SJCRH30 (cell line): ENCODE results near the gene ZNF557. TPM values are rescaled to one million over a fixed set of nuclear protein-coding genes. Genes with fewer than 3 reads are reported as not detected.
A peak's percentile ranks its signal among the peaks of the same experiment; 100 is the strongest.
"Not testable (repeated sequence)": the region's sequence is repeated elsewhere in the genome, so short reads cannot be mapped to it uniquely, and the experiment has no call there.

Source experiments
- DNase-seq, 2 experiments: peaks; one replicate each; pipeline ENCODE4 v3.0.0-alpha.2; 2015 to 2020
- H3K27ac ChIP-seq: fragments of 250-450 bp; sonication (Bioruptor Pico); 2 replicates; pipeline ENCODE4 v1.5.1; 2020; ENCODE audit warnings: mild to moderate bottlenecking, moderate library complexity
- H3K27me3 ChIP-seq: fragments of 250-450 bp; sonication (Bioruptor Pico); 2 replicates; pipeline ENCODE4 v1.5.1; 2020; ENCODE audit warnings: mild to moderate bottlenecking, moderate library complexity
- H3K36me3 ChIP-seq: fragments of 250-450 bp; sonication (Bioruptor Pico); 2 replicates; pipeline ENCODE4 v1.5.1; 2020; ENCODE audit warnings: mild to moderate bottlenecking, moderate library complexity
- H3K4me1 ChIP-seq: fragments of 250-450 bp; sonication (Bioruptor Pico); 2 replicates; pipeline ENCODE4 v1.5.1; 2020; ENCODE audit warnings: mild to moderate bottlenecking, moderate library complexity
- H3K4me3 ChIP-seq: fragments of 250-450 bp; sonication (Bioruptor Pico); 2 replicates; pipeline ENCODE4 v1.5.1; 2020; ENCODE audit warnings: mild to moderate bottlenecking, moderate library complexity
- H3K9me3 ChIP-seq: fragments of 250-450 bp; sonication (Bioruptor Pico); replicated peaks from 2 replicates; pipeline ENCODE4 v1.5.1; 2020; ENCODE audit warnings: mild to moderate bottlenecking, moderate library complexity
- total RNA-seq: library from RNA; depleted of rRNA; stranded (reverse); fragments of >200 nt; shearing (Covaris generic); gene quantifications from 2 replicates; pipeline ENCODE4 v1.2.3, GENCODE V29; 2014

Gene ZNF557
- total RNA-seq, 1 experiment from 2014 or later: 13.4 TPM

DNA sequence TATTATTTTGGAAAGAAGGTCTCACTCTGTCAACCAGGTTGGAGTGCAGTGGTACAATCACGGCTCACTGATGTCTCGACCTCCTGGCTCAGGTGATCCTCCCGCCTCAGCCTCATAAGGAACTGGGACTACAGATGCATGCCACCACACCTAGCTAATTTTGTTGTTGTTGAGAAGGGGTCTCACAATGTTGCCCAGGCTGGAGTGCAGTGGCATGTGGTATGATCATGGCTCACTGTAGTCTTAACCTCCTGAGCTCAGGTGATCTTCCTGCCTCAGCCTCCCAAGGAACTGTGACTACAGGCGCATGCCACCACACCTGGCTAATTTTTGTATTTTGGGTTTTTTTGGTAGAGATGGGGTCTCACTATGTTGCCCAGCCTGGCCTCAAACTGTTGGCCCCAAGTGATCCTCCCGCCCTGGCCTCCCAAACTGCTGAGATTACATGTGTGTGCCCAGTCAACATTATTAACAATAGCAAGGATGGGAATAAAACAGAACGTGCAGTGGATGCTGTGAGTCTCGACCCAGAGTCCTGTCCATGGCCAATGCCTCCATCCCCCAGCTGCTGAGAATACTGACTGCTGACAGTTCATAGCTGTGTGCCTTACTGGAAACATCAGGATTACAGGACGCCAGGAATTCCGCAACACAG, 5.6 kb upstream of the ZNF557 start:
- DNase-seq: no peak
- no peak overlapping the region for H3K4me3 ChIP-seq
- no peaks in the 10 kb centered on the region for H3K36me3 ChIP-seq
- H3K9me3 ChIP-seq: no peaks in the 10 kb centered on the region
- H3K27ac ChIP-seq: no peak overlapping the region
- no peaks in the 10 kb centered on the region for H3K4me1 ChIP-seq
- H3K27me3 ChIP-seq: no peaks in the 10 kb centered on the region

DNA sequence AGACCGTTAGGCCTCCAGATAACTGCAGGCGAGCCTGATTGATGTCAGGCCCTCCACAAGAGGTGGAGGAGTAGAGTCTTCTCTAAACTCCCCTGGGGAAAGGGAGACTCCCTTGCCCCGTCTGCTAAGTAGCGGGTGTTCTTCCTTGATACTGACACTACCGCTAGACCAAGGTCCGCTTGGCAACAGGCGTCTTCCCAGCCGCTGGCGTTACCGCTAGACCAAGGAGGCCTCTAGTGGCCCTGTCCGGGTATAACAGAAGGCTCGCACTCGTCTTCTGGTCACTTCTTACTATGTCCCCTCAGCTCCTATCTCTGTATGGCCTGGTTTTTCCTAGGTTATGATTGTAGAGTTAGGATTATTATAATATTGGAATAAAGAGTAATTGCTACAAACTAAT, 2.4 kb upstream of the ZNF557 start:
- H3K4me1 ChIP-seq, H3K27ac ChIP-seq, H3K27me3 ChIP-seq, H3K36me3 ChIP-seq, H3K9me3 ChIP-seq, H3K4me3 ChIP-seq: not testable (repeated sequence)
- peak; percentile 11 to 29 for DNase-seq

DNA sequence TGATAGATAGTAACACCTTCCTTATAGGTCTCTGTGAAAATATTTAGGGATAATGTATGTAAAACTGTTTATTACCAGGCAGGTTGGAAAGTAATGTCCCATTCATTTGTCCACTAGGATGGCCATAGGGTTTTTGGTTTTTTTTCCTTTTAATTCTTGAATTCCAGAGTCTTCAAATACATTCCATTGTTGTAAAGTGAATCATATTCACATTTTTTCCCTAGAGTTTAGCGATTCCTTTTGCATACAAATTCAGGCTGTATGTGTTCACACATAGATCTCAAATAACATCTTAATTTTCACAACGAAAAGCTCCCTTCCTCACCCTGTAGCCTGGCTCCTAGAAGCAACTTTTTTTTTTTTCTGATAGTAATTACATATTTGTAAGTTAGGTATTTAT, 1.8 kb upstream of the ZNF557 start:
- no peak for DNase-seq
- Histone ChIP-seq H3K4me3 (no peak overlapping the region), H3K36me3 (peaks cover 15% of the 10 kb centered on the region), H3K4me1 (no peaks in the 10 kb centered on the region; the same call in 1 of the 2 replicates), H3K9me3 (no peaks in the 10 kb centered on the region), H3K27me3 (no peaks in the 10 kb centered on the region), H3K27ac (no peak overlapping the region)

DNA sequence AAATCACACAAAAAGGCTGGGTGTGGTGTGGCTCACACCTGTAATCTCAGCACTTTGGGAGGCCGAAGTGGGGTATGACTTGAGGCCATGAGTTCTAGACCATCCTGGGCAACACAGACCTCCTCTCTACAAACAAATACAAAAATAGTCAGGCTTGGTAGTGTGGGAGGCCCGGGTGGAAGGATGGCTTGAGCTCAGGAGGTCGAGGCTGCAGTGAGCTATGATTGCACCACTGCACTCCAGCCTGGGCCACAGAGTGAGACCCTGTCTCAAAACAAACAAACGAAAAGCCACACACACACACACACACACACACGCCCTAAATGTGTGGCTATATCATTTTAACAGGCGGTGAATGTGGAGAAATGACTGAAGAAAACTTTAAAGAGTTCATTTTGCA, 904 bp upstream of the ZNF557 start:
- H3K9me3 ChIP-seq: no peaks in the 10 kb centered on the region
- DNase-seq: no peak
- H3K4me1 ChIP-seq: no peaks in the 10 kb centered on the region; the same call in 1 of the 2 replicates
- peak overlapping the region; percentile 99 for H3K4me3 ChIP-seq
- no peak overlapping the region for H3K27ac ChIP-seq
- H3K36me3 ChIP-seq: peaks cover 23% of the 10 kb centered on the region
- no peaks in the 10 kb centered on the region for H3K27me3 ChIP-seq

DNA sequence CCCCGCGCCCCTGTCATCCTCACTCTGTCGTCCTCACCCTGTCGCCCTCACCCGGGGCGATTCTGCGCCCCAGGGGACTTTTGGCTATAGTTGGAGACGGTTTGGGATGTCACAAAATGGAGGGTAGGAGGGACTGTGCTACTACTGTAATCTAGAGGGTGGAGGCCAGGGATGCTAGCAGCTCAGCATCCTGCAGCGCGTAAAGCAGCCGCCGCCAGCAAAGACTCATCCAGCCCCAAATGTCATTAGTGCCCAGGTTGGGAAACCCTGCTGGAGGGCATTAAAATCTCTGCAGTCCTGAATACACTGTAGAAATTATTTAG, 362 bp downstream of the ZNF557 start:
- Histone ChIP-seq H3K36me3 (peaks cover 30% of the 10 kb centered on the region), H3K4me3 (peak overlapping the region; percentile 99), H3K27ac (peak overlapping the region; percentile 73), H3K9me3 (no peaks in the 10 kb centered on the region), H3K27me3 (no peaks in the 10 kb centered on the region), H3K4me1 (no peaks in the 10 kb centered on the region; the same call in 1 of the 2 replicates)
- peak in 1 of 2 experiments; percentile 12 for DNase-seq

DNA sequence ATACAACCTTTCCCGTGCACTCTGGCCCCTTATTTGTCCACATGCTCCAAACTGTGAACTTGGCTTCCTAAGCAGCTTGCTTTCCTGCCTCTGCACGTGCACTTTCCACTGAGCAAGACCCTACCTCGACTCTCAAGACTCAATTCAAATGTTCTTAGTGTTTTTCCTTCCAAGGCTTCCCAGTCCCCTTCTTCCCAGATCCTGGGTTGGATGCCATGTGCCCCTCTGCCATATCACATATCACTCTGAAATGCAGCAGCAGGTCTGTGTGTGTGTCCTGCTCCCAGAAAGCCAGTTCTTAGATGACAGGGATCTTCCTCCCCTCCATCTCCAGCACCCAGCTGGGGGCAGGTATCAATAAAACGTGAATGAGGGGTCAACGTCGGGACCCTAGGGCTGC, 3.0 kb downstream of the ZNF557 start:
- H3K9me3 ChIP-seq: peaks cover under 1% of the 10 kb centered on the region; the same call in 1 of the 2 replicates
- H3K36me3 ChIP-seq: peaks cover 55% of the 10 kb centered on the region
- no peak for DNase-seq
- no peak overlapping the region for H3K4me3 ChIP-seq
- H3K4me1 ChIP-seq: no peaks in the 10 kb centered on the region; the same call in 1 of the 2 replicates
- H3K27ac ChIP-seq: no peak overlapping the region
- H3K27me3 ChIP-seq: no peaks in the 10 kb centered on the region

DNA sequence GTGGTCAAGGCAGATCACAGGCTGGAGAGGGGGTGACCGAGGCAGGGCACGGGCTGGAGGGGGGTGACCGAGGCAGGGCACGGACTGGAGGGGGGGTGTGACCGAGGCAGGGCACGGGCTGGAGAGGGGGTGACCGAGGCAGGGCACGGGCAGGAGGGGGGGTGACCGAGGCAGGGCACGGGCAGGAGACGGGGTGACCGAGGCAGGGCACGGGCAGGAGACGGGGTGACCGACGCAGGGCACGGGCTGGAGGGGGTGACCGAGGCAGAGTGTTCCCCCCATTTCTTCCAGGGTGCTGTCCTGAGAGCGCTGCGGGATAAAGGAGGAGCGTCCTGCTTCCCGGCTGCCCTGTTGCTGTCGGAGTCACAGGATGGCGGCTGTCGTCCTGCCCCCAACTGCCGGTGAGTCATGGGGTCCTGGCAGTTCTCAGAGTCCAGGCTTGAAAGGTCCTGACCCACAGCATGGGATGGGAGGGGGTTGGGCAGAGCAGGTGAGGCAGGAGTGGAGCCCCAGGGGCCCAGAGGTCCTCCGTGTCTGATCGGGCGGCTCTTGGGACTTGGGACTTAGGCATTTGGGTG, 5.3 kb downstream of the ZNF557 start:
- H3K27ac ChIP-seq: no peak overlapping the region
- H3K4me1 ChIP-seq: no peaks in the 10 kb centered on the region; the same call in 1 of the 2 replicates
- DNase-seq: no peak
- peaks cover 75% of the 10 kb centered on the region for H3K36me3 ChIP-seq
- no peaks in the 10 kb centered on the region for H3K27me3 ChIP-seq
- H3K4me3 ChIP-seq: no peak overlapping the region
- H3K9me3 ChIP-seq: peaks cover 12% of the 10 kb centered on the region

DNA sequence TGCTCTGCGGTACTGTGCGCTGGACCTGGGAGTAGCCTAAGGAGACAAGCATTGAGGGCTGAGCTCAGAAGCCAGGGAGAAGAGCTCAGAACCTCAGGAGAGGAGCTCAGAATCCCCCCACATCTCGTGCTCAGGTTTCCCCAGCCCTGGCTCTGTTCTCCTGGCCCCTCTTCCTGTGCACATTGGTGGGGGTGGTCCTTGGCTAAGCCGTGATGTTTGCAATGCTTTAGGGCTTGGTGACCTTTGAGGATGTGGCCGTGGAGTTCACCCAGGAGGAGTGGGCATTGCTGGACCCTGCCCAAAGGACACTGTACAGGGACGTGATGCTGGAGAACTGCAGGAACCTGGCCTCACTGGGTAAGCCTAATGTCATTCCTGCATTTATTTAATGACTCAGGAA, 6.6 kb downstream of the ZNF557 start:
- no peaks in the 10 kb centered on the region for H3K27me3 ChIP-seq
- peaks cover 18% of the 10 kb centered on the region for H3K9me3 ChIP-seq
- H3K27ac ChIP-seq: no peak overlapping the region
- no peaks in the 10 kb centered on the region for H3K4me1 ChIP-seq
- no peak for DNase-seq
- H3K36me3 ChIP-seq: peaks cover 85% of the 10 kb centered on the region
- H3K4me3 ChIP-seq: no peak overlapping the region

DNA sequence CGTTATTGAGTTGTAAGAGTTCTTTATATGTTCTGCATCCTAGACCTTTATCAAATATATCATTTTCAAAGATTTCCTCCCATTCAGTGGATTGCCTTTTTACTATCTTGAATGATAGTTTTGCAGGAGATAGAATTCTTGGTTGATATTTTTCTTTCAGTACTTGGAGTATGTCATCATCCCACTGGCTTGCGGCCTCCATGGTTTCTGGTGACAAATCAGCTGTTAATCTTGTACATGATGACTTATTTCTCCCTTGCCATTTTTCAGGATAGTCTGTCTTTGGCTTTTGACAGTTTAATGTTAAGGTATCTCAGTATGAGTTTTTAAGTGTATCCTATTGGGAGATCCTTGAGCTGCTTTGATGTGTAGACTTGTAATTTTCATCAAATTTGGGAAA, 8.5 kb downstream of the ZNF557 start:
- Histone ChIP-seq H3K4me3 (no peak overlapping the region), H3K27ac (no peak overlapping the region), H3K27me3 (no peaks in the 10 kb centered on the region), H3K36me3 (peaks cover 89% of the 10 kb centered on the region), H3K9me3 (peaks cover 33% of the 10 kb centered on the region), H3K4me1 (no peaks in the 10 kb centered on the region)
- no peak for DNase-seq

DNA sequence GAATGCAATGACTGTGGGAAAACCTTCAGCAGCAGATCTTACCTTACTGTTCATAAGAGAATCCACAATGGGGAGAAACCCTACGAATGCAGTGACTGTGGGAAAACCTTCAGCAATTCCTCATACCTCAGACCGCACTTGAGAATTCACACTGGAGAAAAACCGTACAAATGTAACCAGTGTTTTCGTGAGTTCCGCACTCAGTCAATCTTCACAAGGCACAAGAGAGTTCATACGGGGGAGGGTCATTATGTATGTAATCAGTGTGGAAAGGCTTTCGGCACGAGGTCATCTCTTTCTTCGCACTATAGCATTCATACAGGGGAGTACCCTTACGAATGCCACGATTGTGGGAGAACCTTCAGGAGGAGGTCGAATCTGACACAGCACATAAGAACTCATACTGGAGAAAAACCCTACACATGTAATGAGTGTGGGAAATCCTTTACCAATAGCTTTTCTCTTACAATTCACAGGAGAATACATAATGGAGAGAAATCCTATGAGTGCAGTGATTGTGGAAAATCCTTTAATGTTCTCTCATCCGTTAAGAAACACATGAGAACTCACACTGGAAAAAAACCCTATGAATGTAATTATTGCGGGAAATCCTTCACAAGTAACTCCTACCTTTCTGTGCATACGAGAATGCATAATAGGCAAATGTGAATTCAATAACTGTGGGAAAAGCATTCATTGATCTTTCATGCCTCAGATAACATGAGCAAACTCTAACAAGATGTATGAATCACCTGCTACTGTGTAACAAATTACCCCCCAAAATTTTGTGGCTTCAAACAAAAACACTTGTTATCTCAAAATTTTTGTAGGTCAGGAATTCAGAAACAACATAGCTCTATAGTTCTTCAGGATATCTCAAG, 13.8 kb downstream of the ZNF557 start:
- H3K4me1 ChIP-seq: no peaks in the 10 kb centered on the region
- H3K27ac ChIP-seq: no peak overlapping the region
- no peaks in the 10 kb centered on the region for H3K27me3 ChIP-seq
- peak; percentile 16 to 33 for DNase-seq
- H3K4me3 ChIP-seq: no peak overlapping the region
- H3K36me3 ChIP-seq: peaks cover 70% of the 10 kb centered on the region
- H3K9me3 ChIP-seq: peaks cover 60% of the 10 kb centered on the region

DNA sequence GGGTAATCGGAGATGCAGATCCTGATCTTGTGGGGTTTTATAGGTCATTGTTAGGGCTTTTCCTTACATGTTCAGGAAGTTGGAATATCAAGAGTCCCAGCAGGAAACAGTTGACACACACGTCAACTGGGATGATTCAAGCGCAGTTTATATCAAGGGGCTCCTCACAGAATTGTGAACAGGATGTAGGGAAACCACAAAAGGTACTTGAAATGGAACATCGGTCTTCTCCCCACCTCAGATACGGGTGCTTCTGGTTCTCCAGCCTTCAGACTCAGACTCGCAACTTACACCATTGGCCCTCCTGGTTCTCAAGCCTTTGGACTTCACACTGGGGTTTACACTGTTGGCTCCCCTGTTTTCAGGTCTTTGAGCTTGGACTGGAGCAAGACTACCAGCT, 19.5 kb downstream of the ZNF557 start:
- Histone ChIP-seq H3K27me3 (no peaks in the 10 kb centered on the region), H3K4me3 (no peak overlapping the region), H3K27ac (no peak overlapping the region), H3K36me3 (peaks cover 16% of the 10 kb centered on the region), H3K4me1 (no peaks in the 10 kb centered on the region), H3K9me3 (peaks cover 24% of the 10 kb centered on the region)
- no peak for DNase-seq

DNA sequence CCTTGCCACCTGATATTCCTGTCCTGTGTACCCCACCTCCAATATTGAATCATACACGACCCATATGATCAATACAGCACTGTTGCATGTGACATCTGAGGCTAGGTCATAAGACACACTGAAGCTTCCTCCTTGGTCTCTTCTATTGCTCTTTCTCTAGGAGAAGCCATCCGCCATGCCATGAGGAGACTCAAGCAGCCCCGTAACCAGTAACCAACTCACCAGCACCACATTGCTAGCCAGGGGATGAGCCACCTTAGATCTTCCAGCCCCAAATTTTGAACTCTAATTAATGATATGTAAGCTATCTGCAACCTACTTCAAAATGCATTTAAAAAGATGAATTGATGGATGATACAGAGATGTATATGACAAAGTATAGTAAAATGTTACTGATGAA, 28.6 kb downstream of the ZNF557 start:
- Histone ChIP-seq H3K4me3 (peak overlapping the region; percentile 66), H3K27ac (no peak overlapping the region; the same call in 1 of the 2 replicates), H3K4me1 (no peaks in the 10 kb centered on the region), H3K36me3 (no peaks in the 10 kb centered on the region), H3K27me3 (no peaks in the 10 kb centered on the region), H3K9me3 (0 out of 2 replicates have a peak, but pooled peaks cover 2% of the 10 kb centered on the region)
- DNase-seq: no peak

DNA sequence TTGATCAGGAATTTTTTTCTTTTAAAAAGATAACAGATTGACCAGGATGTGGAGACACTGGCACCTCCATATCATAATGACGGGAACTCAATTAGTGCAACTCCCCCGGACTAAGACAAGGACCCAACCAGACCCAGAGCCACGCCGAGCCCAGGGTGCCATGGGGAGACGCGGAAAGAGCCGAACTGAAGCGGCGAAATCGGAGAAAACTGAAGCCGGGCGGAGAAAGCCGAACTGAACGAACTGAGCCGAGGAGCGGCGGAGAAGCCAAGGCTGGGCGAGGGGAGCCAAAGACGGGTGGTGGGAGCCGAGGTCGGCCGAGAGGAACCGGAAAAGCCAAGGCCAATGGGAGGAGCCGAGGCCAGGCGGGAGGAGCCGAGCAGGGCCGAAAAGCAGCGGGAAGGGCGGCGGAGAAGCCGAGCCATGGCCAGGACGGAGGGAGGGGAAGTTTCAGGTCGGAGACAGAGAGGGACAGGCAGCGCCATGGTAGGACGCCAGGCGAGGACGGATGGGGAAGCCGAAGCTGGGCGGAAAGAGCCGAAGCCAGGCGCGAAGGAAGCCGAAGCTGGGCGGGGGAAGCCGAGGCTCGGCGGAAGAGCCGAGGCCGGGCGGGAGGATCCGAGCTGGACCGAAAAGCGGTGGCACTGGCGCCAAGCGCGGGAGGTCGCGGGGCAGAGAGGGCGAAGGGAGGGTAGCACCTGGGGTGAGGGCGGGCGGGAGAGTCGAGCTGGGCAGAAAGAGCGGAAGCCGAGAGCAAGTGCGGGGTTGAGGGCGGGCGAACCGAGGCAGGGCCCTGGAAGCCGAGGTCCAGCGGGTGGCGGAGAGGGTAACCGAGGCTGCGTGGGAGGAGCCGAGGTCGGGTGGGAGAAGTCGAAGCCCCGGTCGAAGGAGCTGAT, 29.4 kb downstream of the ZNF557 start:
- Histone ChIP-seq H3K4me3 (peak overlapping the region; percentile 66), H3K27me3 (no peaks in the 10 kb centered on the region), H3K9me3 (0 out of 2 replicates have a peak, but pooled peaks cover 2% of the 10 kb centered on the region), H3K27ac (peak overlapping the region; percentile 74), H3K36me3 (no peaks in the 10 kb centered on the region), H3K4me1 (no peaks in the 10 kb centered on the region)
- peak; percentile 91 to 93 for DNase-seq

DNA sequence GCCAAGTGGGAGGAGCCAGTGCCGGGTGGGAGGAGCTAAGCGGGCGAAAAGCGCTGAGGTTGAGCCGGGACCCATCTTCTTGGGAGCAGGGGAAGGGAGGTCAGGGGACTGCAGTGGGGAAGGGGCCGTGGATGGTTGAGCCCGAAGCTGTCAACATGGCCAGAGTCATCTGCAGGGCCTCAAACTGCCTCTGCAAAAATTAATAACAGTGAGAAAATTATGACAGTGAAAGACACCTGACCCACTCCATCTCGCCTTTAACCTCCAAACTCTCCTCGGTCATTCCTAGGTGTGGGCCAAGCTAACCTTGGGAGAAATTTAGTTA, 30.1 kb downstream of the ZNF557 start:
- Histone ChIP-seq H3K9me3 (0 out of 2 replicates have a peak, but pooled peaks cover 2% of the 10 kb centered on the region), H3K4me3 (peak overlapping the region; percentile 66), H3K27me3 (no peaks in the 10 kb centered on the region), H3K27ac (peak overlapping the region; percentile 74), H3K36me3 (no peaks in the 10 kb centered on the region), H3K4me1 (no peaks in the 10 kb centered on the region)
- DNase-seq: no peak
